Measurements from ENCODE around the gene SEC16B.

The SEC16B gene

DNA sequence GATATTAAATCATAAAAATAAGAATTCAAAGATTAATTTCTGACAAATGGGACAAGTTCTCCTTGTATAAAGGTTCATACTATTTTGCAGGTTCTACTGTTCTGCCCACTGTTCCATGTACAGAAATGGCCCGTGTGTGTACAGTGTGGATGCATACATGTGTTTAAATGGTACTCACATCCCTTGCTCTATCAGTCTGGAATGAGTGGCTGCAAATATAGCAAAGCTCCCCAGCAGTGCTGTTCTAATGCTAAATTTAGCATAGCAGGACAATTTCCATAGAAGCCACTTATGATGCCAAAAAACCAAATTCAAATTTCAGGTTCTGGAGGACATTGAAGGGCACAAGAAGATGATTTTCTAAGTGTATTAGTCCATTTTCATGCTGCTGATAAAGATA lies 9.4 kb upstream of the SEC16B start:
- DNase-seq (ENCODE audit: low read depth in 2 of 2) = no peak

DNA sequence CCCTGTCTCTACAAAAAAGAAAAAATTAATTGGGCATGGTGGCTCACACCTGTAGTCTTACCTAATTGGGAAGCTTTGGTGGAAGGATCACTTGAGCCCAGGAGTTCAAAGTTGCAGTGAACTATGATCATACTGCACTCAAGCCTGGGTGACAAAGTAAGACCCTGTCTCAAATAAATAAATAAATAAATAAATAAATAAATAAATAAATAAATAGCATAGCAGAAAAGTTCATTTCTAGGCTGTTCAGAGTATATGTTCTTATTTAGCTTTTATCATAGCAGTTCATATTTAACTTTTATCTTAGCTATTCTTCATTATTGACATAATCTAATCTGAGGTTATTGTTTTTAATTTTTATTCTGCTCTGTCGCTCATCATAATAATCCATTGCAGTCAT lies 8.7 kb upstream of the SEC16B start:
- no peak for DNase-seq (ENCODE audit: low read depth in 2 of 2)

DNA sequence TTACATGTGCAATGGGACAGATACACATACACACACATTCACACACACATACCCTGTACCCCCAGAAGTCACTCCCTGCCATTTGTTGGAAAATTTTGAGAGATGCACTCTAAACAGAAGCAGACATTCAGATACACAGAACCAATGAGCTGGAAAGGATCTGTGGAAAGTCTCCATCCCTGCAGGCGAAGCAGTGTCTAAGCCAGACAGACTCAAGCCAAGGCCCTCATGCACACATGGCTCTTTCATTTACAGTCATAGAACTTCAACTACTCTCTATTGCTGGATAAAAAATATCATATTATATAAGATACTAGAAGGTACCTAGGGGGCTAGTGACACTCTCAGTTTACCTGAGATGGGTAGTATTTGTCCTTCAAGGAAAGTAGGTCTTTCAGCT lies 7.3 kb upstream of the SEC16B start:
- DNase-seq (ENCODE audit: low read depth in 2 of 2) = no peak

DNA sequence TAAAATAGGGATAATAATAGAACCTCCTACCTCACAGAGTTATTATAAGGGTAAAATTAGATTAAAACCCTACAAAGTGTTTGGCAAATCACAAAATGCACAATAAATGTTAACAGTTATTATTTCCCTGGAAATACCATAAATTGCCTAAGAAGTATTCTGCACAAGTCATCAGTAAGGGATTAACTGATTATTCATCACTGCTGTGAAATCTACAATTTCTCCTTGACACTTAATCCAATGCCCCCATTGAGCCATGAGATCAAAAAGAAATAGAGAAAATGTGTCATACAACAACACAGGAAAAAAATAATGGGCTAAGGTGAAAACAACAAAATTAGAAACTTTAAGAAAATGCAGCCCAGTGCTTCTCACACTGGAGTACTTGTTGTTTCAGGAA lies 6.7 kb upstream of the SEC16B start:
- DNase-seq (ENCODE audit: low read depth in 2 of 2) = no peak

DNA sequence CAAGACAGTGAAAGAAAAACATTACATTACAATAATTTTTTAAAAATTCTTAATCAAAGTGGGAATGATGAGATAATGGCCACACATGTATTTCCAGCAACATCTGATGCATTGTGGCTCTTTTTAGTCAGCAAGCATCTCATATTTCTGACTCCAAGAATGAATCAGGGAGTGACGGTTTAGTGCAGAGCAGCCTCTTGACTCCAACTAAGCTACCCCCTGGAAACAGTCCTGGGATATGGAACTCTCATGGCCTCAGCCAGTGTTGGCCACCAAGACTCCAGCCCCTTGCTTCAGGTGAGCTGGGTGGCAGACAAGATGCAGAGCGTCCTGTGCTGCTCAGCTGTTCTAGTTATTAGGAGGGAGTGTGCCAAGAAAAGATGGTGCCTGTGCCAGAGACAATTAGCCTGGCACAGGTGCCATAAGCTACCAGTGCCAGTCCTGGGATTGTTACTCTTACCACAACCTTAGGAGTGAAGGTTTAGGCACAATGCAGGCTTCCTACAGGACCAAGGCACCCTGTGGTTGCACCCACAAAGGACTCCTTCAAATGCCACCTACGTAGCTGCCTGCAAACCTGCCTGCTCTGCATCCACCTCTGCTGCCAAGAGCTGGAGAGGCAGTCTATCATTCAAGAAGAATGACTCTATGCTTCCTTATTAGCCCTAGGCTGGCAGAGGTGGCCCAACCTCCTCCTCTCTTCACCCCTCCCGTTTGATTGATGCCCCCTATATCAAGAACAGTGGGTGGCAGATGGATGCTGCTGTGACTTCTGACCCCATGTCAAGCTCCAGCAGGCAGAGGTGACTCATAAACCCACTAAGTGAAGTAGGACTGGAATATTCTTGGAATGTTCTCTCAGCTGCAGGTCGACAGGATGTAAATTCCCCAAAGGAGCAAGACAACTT lies 6.0 kb upstream of the SEC16B start:
- no peak for DNase-seq (ENCODE audit: low read depth in 2 of 2)

DNA sequence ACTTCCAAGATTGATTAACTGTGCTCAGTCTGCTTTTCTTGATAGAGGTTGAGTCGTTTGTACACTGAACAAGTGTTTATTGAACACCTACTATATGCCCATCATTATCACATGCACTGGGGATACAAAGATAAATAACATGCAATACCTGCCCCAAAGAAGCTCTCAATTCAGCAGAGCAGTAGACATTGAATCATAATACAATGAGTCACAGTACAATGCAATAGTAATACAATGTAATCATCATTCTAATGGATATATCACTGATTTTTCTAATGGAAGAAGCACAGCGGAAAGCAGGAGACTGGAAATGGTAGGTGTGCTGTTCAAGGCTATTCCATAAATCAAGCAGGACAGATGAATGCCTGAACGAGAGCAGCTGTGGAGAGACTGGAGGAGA lies 3.7 kb upstream of the SEC16B start:
- DNase-seq (ENCODE audit: low read depth in 2 of 2) = no peak

DNA sequence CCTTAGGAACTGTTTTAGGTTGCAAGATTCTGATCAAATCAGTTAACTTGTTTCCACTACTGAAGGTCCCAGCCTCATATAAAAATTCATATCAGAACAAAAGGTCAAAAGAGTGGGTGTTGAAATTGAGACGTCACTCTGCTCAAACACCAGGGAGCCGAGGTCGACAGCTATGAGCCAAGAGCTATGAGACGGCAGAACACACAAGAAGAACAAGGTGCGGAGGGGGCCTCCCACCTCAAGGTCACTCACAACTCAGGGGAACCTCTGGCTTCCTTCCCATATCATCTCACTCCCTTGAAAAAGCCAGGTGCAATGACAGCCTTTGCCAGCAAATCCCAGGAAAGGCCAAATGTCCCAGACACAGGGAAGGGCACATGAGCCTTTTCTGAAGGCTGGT lies 749 bp downstream of the SEC16B start:
- DNase-seq (ENCODE audit: low read depth in 2 of 2) = no peak

DNA sequence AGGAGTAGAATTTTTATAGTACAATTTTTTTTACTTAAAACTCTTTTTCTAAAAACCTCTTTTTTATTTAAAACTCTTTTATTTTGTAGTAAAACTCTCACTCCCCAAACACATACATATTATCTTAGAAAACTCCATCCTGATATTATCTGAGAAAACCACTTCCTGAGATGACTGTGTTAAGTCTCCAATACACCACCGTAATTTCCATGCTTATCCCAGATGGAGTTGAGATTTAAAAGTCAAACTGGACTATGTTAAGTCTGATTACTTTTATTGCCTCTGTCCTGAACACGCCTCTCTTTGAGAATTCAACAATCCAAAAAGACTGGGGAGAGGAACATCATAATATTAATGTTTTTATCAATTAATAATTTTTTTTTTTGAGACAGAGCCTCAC lies 3.7 kb downstream of the SEC16B start:
- no peak for DNase-seq (ENCODE audit: low read depth in 2 of 2)

DNA sequence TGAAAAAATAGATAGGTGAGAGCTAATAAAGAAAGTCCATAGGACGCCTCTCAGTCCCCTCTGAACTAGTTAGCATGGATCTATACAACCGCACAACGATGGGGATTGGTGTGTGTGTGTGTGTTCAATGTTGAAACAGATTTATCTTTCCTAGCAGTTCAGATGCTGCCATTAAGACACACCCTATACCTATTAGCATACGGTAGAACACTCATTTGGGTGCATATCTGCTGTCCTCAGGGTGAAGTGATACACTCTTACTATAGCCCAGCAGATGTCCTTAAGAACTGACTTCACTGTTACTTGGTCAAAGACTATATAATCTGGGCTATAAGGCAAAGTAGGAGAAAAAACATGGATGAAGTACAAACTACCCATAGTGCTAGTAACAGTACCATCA lies 4.6 kb downstream of the SEC16B start:
- DNase-seq (ENCODE audit: low read depth in 2 of 2) = no peak

DNA sequence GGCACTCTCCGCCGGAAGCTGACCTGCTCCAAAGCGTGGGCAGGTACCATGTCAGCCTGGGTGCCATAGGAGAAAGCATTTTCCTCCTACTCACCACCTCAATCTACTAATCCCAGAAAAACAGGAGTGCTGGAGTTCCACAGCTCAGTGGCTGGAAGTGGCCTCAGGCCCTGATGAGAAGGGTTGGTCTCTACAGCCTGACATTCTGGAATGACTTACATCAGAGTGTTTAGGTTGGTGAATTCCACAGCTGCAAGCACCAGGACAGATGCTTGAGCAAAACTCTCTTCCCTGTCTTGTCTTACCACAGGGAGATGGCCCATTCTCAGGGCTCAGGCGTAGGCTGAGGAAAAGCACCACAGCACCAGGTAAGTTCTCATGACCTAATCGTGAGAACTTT lies 5.5 kb downstream of the SEC16B start:
- DNase-seq (ENCODE audit: low read depth in 2 of 2) = no peak

DNA sequence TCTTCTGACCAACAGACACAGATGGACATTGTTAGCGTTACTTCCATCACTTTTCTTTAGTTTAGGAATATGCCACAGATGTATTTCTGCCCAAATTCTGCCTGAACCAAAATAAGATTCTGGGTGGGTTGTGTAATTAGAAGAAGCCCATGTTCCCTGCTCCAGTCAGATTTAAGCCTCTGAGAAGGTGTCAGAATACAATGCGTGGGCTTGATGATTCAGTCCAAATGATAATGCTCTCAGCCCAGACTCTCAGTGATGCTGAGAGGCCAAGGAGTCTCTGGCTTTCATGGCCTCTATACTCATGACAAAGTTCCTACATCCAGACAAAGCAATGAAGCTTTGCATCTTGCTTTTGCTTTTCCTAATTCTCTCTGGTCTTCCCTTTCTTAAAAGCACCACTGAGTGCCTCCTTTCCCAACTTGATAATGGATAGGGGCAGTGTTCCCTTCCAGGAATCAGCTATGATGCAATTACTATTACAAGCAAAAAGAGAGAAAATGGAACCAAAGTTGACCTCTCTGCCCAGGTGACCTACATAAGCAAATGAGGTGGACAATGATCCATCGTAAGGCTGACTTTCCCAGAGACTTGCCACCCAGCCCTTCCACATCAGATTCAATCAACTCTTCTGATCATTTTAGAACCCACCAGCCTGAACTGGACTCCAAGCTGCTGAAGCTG lies 8.8 kb downstream of the SEC16B start:
- no peak for DNase-seq (ENCODE audit: low read depth in 2 of 2)

DNA sequence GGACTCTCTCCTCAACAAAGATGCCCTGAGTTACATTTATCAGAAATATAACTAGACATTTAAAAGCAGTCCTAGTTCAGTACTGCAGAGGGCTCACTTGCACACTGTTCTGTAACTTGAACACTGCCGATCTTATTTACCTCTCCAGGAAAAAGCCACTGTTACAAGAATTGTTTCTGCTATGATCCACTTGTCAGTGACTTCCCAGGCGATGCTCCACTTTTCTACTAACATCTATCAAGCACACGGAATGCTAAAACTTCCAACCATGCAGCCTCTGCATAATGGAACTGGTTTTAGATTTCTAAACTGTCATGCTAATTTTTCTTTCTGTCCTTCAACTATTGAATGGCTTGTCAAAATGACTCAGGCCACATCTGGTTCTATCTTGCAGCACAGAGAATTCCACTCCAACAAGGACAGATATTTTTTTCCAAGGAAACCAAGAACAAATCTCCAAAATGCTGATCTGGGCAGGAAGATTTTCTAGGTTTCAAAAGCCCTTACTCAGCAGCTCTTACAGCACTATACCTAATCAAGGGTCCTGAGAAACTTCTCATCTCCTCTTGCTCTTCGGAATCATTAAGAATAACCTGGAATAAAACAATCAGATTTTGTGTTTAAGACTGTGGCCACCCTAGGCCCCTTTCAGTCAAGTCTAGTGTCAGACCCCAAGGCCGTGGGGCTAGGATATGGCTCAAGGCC lies 9.9 kb downstream of the SEC16B start:
- no peak for DNase-seq (ENCODE audit: low read depth in 2 of 2)

DNA sequence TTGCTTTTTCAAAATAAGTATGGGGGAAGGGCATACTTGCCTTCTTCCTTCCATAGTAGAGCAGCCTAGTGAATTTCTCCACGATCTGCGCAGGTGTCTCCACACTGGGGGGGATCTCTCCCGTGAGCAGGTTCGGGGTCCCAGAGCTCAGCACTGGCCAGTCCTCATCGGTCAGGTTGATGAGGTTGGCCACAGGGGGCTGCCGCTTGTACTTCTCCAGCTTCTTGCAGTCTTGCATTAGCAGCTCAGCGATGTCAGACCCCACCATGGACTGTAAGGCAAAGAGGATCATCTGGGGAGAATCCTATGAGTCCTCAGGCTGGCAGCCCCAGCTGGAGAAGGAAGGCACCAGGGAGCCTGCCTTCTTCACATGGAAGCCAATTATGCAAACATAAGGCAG lies 11.8 kb downstream of the SEC16B start:
- no peak for DNase-seq (ENCODE audit: low read depth in 2 of 2)

DNA sequence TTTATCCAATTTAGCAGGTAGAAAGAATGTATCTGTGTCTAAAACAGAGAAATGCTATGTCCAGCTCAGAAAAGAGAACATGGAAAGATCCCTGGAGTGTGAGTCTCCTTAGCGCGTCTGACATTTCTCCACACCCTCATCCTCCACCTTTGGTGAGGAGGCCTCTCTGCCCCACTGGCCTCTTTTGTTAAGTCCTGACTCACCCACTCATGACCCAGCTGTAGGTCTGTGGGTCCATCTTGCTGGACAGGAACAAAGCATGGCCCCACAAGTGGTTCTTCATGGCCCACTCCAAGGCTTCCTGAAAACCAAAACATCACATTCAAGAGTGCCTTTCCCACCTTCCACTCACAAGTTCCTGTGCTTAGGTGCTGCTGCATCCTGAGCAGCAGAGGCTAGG lies 15.8 kb downstream of the SEC16B start:
- DNase-seq (ENCODE audit: low read depth in 2 of 2) = no peak

DNA sequence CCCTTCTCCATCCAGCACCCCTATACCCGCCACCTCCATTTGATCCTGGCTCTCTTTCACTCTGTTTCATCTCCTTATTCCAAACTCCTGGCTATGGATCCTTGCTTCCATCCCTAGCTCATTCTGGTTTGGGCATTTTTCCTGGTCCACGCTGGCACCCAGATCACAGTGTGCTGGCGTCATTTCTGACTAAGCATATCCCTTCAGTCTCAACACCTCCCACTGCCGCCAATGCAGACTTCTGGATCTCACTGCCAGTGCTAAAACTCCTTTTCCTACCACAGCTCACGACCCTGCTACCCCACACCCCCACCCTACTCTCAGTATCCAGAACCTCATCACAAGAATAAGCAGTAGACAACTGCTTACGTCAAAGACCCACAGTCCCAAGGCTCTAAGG lies 16.3 kb downstream of the SEC16B start:
- no peak for DNase-seq (ENCODE audit: low read depth in 2 of 2)

DNA sequence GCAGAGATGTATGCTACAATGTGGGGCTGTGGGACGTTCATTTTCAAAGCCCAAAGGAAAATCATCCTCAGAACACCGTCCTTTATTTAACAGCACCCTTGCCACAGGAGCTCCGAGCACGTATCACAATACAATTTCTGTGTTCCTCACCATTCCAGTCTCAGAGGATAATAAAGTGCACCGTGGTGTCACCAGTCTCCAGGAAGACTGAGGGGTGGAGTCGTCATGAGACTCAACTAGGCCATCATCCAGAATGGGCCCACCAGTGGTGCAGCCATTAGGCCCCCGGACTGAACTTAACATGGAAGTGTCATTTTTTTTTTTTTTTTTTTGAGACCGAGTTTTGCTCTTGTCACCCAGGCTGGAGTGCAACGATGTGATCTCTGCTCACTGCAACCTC lies 17.2 kb downstream of the SEC16B start:
- DNase-seq (ENCODE audit: low read depth in 2 of 2) = no peak

DNA sequence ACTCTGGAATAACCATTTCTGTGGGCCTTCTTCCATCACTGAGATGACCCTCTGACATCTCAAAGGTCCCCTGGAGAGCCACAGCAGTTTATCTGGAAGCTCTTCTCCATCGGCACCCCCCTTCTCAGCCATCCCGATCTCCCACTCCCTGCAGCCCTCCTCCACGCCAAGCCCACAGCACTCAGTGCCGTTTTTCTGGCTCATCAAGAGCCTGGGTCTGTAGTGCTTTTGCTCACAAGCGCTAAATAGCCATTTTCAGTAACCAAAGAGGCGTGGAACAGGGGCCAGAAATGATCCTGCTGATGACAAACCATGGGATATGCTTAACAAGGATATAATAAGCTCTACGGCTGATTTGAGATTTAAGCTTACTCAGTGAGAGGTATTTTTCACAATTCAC lies 17.6 kb downstream of the SEC16B start:
- DNase-seq (ENCODE audit: low read depth in 2 of 2) = no peak

DNA sequence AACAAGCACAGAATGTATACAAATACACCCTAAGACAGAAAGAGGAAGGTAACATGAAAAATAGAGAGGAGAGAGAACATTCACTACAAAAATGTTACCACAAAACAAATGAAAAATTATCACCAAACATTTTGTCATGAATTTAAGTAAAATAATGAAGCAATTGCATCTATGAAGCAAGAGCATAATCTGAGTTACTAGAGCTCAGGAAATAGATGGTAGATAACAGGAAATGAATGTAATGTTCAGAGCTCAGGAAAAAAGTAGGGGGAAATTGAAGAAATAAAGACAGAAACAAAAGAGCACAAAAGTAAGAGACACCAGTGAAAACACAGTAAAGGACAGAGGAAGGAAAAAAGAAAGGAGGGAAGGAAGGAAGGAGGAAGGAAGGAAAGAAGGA lies 19.4 kb downstream of the SEC16B start:
- no peak for DNase-seq (ENCODE audit: low read depth in 2 of 2)

DNA sequence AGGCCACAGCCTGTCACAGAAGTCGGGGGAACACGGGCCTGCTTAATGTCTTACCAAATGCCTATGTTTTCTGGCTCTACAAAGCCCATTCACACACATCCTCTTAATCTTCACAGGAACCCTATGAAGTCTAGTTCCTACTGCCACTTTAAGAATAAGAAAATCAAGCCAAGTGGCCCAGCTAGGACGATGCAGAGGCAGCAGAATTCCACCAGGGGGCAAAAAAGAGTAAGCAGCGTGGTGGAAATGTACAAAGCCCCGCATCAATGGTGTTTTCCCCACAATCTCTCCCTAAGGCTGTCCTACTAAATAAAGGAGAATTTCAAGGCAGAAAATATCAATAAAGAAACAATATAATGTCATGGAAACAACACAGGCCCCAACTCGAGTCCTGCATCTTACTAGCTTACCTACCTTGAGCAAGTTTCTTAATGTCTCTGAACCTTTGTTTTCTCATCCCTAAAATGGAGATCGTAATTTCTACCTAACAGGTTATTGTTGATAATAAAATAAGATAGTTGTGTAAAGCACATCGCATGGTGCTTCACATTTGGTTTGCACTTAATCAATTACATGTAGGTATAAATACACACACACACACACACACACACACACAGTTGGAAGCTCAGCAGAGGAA lies 21.4 kb downstream of the SEC16B start:
- DNase-seq (ENCODE audit: low read depth in 2 of 2) = no peak

DNA sequence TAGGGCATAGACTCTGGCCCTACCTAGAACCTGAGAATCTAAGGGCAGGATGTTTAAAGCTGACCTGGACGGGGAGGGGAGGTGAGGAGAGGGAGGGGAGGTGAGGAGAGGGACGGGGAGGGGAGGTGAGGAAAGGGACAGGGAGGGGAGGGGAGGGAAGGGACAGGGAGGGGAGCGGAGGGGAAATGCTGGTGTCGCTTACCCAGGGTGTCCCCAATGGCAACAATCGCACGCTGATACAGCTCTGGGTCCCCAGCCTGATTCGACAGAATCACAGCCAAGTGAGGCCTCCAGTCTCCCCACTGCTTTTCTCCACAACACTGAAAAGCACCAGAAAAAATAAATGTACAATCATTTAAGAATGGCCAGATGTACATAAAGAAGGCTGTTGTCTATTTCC lies 22.2 kb downstream of the SEC16B start:
- DNase-seq (ENCODE audit: low read depth in 2 of 2) = no peak

DNA sequence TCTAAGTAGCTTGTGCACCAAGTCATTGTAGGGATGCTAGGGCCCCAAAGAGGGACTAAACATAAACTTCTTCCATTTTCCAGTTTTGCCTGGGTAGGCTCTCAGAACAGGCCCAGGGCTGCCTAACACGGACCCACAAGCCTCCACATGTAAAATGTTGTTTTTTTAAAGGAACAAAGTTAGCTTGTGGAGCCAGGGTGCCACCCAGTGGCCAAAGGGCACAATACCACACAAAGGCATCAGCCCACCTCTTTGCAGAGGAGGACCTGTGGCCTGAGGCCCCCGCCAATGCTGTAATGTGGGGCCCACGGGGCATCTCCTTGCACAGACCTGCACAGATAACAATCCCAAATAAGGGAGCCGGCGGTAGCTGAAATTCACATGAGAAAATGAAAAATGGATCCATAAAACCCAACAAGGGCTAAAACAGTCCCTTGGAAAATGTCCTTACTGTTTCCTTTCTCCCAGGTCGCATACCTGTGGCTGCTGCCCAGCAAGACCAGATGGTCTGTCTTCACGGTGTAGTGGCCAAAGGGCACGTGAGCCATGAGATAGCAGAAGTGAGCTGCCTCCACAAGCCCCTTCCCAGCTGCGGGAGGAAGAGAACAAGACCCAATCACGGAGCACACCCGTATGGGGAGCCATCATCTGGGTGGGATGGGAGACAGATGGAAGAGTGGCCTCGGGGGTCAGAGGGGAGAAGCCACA lies 23.8 kb downstream of the SEC16B start:
- no peak for DNase-seq (ENCODE audit: low read depth in 2 of 2)

All from stimulated activated CD8-positive, alpha-beta memory T cell treated with anti-CD3 and anti-CD28 coated beads, Interleukin-2, amount 100 ng/mL, for 1 hour (primary cell).